Stimulated activated CD8-positive, alpha-beta memory T cell treated with anti-CD3 and anti-CD28 coated beads, Interleukin-15, amount 100 ng/mL, for 1 hour (primary cell): Measurements from ENCODE around the gene PPIA.
"Not testable (repeated sequence)": the region's sequence is repeated elsewhere in the genome, so short reads cannot be mapped to it uniquely, and the experiment has no call there.

Source experiments
- DNase-seq: peaks from one replicate; pipeline ENCODE4 v3.0.0-alpha.2; 2020; ENCODE audit warnings: low read depth

PPIA gene

DNA sequence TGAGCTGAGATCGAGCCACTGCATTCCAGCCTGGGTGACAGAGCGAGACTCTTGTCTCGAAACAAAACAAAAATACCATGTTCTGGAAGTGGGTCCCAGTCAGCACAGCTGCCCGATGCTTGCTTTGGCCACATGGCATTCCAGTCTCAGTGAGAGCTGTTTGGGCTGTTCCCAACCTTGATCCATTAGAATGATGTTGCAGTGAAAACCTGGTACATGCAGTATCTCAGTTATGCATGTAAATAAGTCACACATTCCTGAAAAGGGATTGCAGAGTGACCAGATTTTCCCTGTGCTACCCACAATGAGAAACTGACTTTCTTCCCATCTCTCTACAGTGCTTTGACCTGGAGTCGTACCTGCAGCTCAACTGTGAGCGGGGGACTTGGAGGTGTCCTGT lies 32.4 kb upstream of the PPIA start:
- no peak for DNase-seq

DNA sequence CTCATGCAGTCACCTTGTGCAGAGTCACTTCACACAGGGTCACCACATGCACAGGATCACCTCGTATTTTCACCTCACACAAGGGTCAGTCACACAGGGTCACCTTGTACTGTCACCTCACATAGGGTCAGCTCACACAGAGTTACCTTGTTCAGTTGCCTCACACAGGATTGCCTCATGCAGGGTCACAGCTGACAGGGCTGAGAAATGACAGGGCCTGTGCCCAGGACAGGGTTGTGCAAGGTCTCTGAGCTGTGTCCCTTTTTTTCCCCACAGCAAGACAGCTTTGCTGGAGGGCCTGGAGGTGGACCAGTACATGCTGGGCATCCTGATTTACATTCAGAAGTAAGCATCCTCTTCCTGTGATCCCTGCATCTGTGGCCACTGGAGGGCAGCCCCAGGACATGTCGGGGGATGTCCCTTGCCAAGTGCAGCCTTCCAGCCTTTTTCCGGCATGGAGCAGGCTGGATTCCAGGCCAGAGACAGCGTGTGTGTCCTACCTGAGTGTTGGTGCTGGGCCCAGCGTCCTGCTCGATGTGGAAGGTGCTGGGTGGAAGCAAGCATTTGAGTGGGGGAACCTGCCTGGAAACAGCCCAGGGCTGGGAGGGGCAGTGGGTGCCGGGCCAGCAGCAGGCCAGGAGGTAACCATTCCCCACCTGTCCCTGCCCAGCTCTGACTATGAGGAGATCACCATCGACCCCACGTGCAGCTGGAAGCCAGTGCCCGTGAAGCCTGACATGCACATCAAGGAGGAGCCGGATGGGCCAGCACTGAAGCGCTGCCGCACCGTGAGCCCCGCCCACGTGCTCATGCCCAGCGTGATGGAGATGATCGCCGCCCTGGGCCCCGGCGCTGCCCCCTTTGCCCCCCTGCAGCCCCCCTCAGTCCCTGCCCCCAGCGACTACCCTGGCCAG lies 31.6 kb upstream of the PPIA start:
- DNase-seq = no peak

DNA sequence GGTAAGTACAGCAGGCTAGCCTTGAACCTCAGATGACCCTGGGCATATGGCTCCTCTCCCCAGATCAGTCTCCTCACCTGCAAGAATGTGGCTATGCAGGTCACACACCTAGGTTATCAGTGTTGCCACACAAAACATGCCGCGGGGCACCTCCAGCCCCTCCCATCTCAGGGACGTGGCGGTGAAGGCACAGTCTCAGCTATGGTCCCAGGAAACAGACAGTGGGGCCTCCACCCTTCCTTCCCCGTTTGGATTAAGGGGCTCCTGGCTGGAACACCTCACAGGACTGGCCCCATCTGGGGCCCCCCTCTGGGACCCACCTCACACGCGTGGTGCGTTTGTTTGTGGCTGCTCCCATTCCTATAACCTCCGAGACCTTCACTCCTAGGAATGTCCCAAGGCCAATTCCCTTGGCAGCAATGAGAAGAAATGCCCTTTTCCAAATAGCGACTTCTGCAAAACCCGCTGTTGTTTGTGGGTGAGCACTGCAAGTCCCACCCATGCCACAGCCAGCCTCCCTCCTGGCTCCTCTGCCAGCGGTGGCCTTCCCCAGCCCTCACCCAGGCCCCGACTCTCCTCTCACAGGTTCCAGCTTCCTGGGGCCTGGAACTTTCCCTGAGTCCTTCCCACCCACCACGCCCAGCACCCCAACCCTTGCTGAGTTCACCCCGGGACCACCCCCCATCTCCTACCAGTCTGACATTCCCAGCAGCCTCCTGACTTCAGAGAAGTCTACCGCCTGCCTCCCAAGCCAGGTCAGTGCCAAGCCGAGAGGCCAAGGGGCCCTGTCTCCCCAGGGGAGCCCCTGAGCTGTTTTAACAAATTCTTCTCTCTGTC lies 30.7 kb upstream of the PPIA start:
- DNase-seq = no peak

DNA sequence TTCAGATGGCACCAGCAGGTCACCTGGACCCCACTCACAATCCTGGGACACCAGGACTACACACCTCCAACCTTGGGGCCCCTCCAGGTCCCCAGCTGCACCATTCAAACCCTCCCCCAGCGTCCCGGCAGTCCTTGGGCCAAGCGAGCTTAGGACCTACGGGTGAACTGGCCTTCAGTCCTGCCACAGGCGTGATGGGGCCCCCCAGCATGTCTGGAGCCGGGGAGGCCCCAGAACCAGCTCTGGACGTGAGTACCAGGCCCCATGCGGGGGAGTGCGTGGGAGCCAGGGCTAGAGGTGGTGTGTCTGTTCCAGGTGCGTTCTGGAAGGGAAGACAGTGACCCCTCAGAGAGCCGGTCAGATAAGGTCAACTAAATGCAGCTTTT lies 30.1 kb upstream of the PPIA start:
- DNase-seq = no peak

DNA sequence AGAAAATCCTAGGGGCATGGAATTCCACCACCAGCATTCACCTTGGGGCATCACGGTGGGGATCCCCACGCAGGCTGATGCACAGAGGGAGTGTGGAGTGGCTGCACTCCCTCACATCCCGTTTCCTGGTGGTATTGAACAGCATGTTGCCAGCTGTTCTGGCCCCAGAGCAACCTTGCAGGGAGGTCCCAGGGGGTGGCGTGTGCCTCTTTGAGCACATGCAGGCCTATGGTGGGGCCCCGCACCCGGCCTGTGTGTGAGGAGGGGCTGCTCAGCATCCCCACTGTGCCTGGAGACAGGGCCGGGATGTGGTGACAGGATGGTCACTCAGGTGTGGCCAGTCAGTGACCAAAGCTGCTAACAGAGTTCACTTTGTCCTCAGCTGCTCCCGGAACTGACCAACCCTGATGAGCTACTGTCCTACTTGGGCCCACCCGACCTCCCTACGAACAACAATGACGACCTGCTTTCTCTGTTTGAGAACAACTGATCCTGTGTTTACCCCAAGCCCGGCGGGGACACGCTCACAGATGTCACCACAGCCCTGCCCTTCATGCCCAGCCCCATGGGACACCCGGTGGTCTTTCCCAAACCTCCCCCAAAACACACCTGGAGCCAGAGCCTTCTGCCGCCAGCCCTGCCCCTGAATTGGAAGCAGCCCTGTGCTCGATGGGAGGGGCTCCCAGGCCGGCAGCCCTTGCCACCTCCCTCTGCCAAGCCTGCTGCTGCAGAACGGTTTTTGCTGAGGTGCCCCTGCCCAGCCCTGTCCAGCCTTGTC lies 29.2 kb upstream of the PPIA start:
- DNase-seq = no peak

DNA sequence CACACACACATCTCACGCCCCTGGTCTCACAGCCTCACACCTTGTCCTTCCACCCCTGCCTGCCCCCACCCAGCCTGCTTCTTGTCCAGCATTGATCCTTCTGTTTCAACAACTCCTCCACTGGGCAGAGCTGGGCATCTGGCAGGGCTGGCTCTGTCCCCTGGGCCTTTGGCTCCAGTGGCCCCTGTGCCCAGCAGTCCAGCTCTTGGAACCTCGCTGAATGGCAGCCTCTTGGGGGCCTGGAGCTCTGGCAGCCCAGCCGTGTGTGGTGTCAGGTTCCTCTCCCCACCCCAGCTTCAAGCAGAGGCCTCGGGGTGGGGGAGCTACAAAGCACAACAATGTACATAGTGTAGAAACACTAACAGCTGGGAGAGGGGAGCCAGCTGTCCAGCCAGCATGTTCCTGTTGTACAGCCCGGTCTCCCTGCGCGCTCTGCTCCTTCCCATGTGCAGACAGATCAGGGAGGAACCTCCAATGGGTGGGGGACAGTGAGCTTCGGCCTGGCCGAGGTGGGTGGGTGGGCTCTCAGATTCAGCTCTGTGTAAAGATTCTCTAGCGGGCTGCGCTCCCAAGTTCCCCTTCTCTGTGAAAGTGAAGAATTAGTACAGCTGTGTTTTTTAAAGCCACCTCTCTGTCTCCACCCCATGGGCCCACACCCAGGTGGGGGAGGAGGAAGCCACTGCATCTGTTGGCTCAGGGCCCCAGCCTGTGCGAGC lies 28.4 kb upstream of the PPIA start:
- no peak for DNase-seq

DNA sequence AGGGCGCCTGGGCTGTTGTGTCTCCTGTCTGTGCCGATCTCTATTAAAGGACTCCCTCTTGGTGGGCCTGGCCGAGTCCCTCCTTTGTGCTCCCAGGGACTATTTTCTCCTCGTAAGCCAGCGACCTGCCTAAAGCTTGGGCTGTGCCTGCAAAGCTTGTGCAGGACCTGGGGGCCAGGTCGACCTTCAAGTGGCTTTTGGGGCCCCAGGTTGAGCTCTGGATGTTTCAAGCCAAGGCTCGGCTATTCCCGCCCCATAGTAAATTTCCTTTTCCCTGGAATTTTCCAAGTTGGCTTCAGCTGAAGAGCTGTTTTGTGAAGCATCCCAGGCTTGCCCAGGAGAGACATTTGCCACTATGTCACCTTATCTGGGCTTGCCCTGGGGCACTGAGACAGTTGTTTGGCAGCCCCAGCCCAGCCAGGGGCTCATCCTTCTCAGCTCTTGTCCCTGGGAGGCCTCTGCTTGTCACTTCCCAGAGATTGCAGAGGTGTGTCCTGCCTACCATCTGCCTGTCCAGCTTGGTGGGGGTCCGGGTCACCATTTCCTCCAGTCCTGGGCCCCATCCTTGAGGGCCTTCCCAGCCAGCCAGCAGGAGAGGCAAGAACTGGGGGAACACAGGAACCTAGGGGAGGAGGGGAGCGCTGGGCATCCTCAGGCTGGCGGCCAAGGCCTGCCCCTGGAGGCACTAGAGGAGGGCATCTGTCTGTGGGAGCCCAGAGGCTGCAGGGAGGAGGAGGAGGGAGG lies 27.7 kb upstream of the PPIA start:
- no peak for DNase-seq

DNA sequence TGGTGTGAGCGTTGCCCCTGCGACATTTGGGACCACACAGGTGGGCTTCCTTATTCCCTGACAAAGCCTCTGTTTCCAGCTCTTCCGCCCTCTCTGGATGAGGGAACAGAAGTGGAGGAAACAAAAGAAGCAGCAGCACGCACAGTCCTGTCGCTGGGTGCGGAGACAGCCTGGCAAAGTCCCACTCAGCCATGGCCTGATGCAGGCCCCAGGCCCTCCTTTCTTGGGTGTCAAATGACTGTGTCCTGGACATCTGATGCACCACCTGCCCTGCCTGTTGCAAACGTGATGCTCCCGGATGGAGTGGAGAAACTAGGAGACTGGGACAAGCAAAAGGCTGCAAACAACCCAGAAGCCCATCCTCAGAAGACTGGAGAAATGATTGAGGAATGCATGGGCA lies 27.1 kb upstream of the PPIA start:
- DNase-seq = no peak

DNA sequence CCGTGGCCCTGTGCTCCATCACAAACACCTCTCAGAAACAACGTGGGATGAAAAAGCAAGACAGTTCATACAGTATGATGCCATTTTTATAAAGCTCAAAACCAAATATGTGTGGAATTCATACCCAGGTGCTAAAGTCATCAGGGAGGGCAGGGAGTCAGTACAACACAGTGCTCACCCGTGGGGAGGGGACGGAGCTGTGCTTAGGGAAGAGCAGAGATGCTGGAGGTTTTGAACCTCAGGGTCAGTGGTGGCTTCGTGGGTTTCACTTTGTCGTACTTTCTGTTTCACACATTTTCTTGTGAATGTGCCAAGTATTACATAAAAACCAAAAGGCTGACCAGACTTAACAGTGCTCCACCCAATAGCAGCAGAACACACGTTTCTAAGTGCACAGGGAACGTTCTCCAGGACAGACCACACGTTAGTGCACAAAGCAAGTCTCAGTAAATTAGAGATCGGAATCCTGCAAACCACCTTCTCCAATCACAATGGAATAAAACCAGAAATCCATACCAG lies 26.6 kb upstream of the PPIA start:
- DNase-seq = no peak

DNA sequence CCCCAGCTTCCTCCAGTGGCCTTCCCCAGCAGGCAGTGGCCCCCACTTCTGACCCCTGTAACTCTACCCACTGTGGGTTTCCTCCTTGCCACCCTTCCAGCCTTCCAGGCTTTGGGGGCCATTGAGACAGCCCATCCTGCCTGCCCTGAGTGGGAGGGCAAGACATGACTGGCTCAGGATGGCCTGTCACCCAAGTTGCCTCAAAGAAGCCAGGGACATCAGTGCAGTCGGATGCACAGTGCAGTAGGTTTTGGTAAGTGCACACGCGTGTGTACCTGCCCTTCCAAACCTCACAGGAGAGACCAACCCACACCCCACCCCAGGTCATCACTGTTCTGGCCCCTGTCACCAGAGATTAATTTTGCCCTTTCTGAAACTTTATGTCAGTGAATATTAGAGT lies 25.1 kb upstream of the PPIA start:
- DNase-seq = no peak

DNA sequence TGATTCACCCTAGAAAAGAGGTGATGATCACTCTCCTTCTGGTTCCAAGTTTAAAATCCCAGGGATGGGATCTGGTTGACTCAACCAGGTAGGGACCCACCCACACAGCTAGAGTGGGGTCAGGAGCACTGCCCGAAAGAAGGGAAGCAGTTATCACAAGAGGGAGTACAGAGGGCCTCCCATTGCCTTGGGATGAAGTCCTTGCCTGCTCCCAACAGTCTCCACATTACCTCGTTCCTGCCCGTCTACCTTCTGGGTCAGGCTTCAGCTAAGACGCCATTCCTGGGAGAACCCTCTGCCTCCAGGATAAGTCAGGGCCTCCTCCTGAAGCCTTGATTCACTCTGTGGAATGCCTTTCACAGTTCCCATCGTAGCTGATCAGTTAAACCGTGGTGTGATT lies 24.0 kb upstream of the PPIA start:
- no peak for DNase-seq

DNA sequence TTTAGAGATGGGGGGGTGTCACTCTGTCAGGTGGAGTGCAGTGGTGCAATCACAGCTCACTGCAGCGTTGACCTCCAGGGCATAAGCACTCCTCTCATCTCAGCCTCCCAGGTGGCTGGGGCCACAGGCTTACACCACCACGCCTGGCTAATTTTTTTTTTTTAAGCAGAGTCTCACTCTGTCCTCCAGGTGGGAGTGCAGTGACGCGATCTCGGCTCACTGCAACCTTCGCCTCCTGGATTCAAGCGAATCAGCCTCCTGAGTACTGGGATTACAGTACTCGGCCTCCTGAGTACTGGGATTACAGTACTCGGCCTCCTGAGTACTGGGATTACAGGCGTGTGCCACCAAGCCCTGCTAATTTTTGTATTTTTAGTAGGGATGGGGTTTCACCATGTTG lies 23.6 kb upstream of the PPIA start:
- no peak for DNase-seq

DNA sequence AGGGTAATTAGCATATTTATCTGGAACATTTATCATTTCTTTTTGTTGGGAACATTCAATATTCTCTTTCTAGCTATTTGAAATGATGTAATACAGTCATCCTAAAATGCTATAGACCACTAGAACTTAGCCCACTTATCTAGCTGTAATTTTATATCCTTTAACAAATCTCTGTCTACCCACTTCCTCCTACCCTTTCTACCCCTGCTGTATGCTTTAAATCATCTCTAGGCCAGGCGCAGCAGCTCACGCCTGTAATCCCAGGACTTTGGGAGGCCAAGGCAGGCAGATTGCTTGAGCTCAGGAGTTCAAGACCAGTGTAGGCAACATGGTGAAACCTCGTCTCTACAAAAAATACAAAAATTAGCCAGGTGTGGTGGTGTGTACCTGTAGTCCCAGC lies 22.0 kb upstream of the PPIA start:
- DNase-seq = not testable (repeated sequence)

DNA sequence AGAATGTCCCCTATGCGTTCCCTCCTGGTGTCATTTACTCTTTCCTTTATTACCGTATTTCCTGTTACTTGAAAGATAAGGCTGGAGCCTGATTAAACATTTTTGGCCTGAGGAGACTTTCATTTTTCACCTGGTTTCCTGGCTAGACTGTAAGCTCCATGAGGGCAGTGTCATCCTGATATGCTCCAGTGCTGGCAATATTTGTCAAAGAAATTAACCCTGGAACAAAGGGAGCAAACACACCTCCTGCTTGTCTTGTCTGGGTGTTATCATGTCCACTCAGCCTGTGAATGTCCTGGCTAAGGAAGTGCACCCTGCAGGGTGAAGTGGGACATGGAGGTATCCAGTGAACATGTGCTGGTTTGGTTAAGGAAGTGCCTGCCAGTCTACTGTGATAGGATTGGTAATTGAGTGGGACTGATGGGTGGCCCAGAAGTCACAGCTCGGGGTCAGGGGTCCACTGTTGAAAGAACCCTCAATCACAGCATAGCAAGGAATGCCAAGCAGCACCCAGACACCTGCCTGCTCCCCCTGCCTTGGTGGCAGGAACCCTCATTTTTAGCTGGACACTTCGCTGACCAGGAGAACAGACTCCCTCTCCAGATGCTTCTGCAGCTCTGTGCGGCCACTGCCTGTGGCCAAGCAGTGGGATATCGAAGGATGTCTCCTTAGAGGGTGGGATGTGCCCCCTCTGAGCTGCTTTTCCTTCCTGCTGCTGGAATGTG lies 20.9 kb upstream of the PPIA start:
- DNase-seq = no peak

DNA sequence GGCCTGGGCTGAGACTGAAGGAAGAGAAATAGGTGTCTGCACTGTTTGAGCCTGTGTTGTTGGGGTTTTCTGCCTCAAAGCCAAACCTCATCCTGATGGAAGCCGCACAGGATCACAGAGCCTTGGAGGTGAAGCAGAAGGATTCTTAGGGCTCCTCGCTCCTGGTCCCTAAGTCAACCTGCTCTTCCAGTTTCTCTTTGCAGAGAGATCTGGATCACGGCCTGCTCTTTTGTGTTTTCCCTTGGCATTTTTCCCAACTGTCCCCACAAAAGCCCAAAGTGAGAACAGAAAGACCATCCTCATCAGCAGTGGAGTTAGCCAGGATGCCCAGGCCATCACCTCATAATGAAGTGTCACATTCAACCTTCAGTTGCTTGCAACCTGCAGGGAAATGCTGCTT lies 20.3 kb upstream of the PPIA start:
- no peak for DNase-seq

DNA sequence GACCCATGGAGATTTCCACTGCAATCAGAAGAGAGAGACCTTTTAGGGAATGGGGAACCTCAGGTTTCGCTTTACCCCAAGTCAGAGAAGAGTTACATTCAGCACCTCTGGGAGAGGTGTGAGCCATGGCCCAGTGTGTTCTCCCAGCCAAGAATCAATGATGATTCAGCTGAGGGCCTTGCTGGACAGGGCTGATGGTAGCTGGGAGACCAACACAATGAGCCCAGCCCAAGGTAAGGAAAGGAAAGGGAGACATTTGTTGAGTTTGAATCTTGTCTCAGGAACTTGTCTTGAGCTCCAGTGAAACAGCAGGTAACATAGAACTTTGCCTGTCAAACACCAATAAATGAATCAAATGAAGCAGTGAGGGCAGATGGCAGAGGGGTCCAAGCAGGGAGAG lies 14.0 kb upstream of the PPIA start:
- no peak for DNase-seq

DNA sequence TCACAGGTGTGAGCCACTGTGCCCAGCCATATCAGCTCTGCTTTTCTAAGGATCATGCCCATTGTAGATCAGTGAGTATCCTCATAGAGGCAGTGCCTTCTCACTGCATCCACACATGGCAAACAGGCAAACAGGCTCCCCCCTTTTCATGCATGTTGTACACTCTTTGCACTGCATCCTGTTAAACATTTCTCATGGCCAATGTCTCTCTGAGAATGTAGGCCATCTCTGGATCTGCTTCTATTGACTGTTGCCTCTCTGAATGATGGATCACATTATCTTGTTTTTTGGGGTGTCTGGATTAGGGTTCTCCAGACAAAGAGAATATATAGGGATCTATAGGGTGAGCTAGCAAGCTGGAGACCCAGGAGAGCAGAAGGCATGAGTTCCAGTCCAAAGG lies 13.1 kb upstream of the PPIA start:
- DNase-seq = no peak

DNA sequence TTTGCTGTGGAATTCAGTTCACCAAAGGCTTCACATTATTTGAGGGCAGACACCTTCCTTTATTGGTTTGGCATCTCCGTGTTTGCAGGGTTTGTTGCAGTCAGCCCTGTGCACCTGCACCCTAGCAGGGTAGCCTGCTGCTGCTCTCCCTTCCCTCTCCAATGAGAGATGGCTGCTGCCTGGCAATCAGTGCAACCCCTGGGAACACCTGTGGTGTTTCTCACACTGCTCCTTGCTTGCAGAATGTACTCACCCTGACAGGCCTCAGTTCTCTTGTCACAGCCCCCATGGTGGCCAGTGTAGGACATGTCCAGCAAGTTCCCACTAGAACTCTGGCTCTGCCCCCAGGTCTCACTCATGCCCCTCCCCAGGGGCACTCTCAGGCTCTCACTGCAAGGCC lies 12.1 kb upstream of the PPIA start:
- DNase-seq = no peak

DNA sequence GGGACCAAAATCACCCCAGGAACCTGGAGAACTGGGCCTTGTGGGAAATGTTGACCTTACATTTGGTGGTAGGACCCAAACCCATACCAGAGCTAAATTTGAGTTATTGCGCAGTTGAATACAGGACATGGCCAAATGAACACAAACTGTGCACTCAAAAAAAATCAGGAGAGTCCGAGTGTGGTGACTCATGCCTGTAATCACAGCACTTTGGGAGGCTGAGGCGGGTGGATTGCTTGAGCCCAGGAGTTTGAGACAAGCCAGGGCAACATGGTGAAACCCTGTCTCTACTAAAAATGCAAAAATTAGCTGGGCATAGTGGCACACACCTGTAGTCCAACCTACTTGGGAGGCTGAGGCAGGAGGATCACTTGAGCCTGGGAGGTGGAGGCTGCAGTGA lies 11.3 kb upstream of the PPIA start:
- DNase-seq = not testable (repeated sequence)

DNA sequence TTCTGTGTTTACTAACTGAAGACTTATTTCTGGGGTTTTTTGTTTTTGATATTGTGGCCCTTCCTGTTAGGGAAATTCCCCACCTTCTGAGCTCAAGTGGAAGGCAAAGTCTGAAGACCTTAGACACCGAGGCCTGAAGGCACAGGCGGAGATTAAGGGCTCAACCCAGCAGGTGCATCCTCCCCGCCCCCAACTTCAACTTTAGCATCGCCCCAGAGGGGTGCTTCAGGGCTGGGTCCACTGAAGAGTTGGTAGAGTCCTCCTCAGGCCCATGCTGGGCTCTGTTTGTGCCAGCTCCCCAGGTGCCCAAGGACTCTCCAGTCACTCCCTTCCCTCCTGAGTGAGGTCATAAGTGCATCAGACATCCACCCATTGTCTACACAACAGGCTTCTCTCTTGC lies 9.4 kb upstream of the PPIA start:
- no peak for DNase-seq
